IMR-90 (cell line): ENCODE results near the gene TSEN34. TPM values are rescaled to one million over a fixed set of nuclear protein-coding genes. Genes with fewer than 3 reads are reported as not detected.

Experiments used
- ATAC-seq: fragments of 200-7000 bp; cut with Tn5 transposase; 2 replicates; pipeline ENCODE4 v1.9.1; 2020; ENCODE audit warnings: low read depth, mild to moderate bottlenecking, moderate library complexity
- BruUV-seq: library from RNA; stranded (reverse); fragments of 400-500 nt; replicated peaks from 2 replicates; lab custom pipeline; 2021; lab: Mats Ljungman, UMichigan
- CTCF ChIA-PET: fragments of 300-600 bp; formaldehyde crosslinking; extraction: SDS; loops from one replicate; lab custom pipeline; 2021; ENCODE audit warnings: antibody characterized with exemption; lab: Yijun Ruan, JAX
- POLR2A ChIA-PET: fragments of 300-600 bp; sonication (Branson Sonifier 250); formaldehyde crosslinking; loops from one replicate; lab custom pipeline; 2022; ENCODE audit warnings: antibody characterized with exemption; ENCODE audit not compliant: unreplicated experiment; lab: Charles Lee
- DNase-seq: peaks from one replicate; pipeline ENCODE4 v3.0.0; 2013
- H2AFZ ChIP-seq: replicated peaks from 2 replicates; pipeline ENCODE3; 2013; ENCODE audit warnings: low read length, mild to moderate bottlenecking; ENCODE audit not compliant: poor library complexity
- H2AK5ac ChIP-seq: 2 replicates; pipeline ENCODE4 v1.6.1; 2013; ENCODE audit warnings: low read depth, low read length, inconsistent platforms
- H2AK9ac ChIP-seq: replicated peaks from 2 replicates; pipeline ENCODE3; 2013; ENCODE audit warnings: mild to moderate bottlenecking, low read depth, low read length, moderate library complexity; ENCODE audit not compliant: poor library complexity
- H2BK120ac ChIP-seq: 2 replicates; pipeline ENCODE4 v1.6.1; 2013; ENCODE audit warnings: low read depth, low read length, inconsistent platforms
- H2BK15ac ChIP-seq: 3 replicates; pipeline ENCODE4 v1.6.1; 2013; ENCODE audit warnings: low read depth, low read length, inconsistent platforms
- H2BK20ac ChIP-seq: 2 replicates; pipeline ENCODE4 v1.6.1; 2013; ENCODE audit warnings: low read depth, mild to moderate bottlenecking, inconsistent platforms, low read length, moderate library complexity
- H2BK5ac ChIP-seq: 2 replicates; pipeline ENCODE4 v1.6.1; 2013; ENCODE audit warnings: mild to moderate bottlenecking, low read depth, low read length, inconsistent platforms; ENCODE audit not compliant: poor library complexity, severe bottlenecking
- H3K14ac ChIP-seq: replicated peaks from 2 replicates; pipeline ENCODE4 v1.6.1; 2013; ENCODE audit warnings: low read depth, low read length, inconsistent platforms
- H3K18ac ChIP-seq: 2 replicates; pipeline ENCODE4 v1.6.1; 2013; ENCODE audit warnings: low read depth, low read length, control low read depth
- H3K23ac ChIP-seq: 2 replicates; pipeline ENCODE4 v1.6.1; 2013; ENCODE audit warnings: low read depth, low read length, inconsistent platforms
- H3K27ac ChIP-seq: 2 replicates; pipeline ENCODE4 v1.5.1; 2013; ENCODE audit warnings: mild to moderate bottlenecking, control low read depth, low read length; ENCODE audit not compliant: insufficient read depth
- H3K27me3 ChIP-seq: 2 replicates; pipeline ENCODE4 v1.6.1; 2013; ENCODE audit warnings: low read length; ENCODE audit not compliant: control insufficient read depth, insufficient read depth
- H3K36me3 ChIP-seq: 2 replicates; pipeline ENCODE4 v1.6.1; 2013; ENCODE audit warnings: low read length, mixed read lengths; ENCODE audit not compliant: control insufficient read depth, insufficient read depth
- H3K4ac ChIP-seq: 2 replicates; pipeline ENCODE4 v1.6.1; 2013; ENCODE audit warnings: low read depth, low read length, inconsistent platforms
- H3K4me1 ChIP-seq: 2 replicates; pipeline ENCODE4 v1.6.1; 2013; ENCODE audit warnings: low read length, mixed read lengths; ENCODE audit not compliant: control insufficient read depth, insufficient read depth
- H3K4me2 ChIP-seq: 2 replicates; pipeline ENCODE4 v1.6.1; 2013; ENCODE audit warnings: low read depth, mild to moderate bottlenecking, control low read depth, low read length, moderate library complexity
- H3K4me3 ChIP-seq: 2 replicates; pipeline ENCODE4 v1.5.1; 2013; ENCODE audit warnings: low read depth, mild to moderate bottlenecking, control low read depth, low read length, moderate library complexity; ENCODE audit not compliant: insufficient read depth
- H3K56ac ChIP-seq: 2 replicates; pipeline ENCODE4 v1.6.1; 2013; ENCODE audit warnings: low read length, inconsistent platforms; ENCODE audit not compliant: insufficient read depth; ENCODE audit errors: extremely low read depth
- H3K79me1 ChIP-seq, 2 experiments: 2 replicates each; pipeline ENCODE4 v1.6.1; 2013; ENCODE audit warnings: low read length in 2 of 2, inconsistent platforms in 1 of 2, low read depth in 1 of 2
- H3K9ac ChIP-seq: 2 replicates; pipeline ENCODE4 v1.6.1; 2013; ENCODE audit warnings: low read depth, low read length, control low read depth
- H3K9me1 ChIP-seq: 2 replicates; pipeline ENCODE4 v1.6.1; 2013; ENCODE audit warnings: low read length, inconsistent platforms; ENCODE audit not compliant: insufficient read depth
- H3K9me3 ChIP-seq: 2 replicates; pipeline ENCODE4 v1.6.1; 2013; ENCODE audit warnings: low read length; ENCODE audit not compliant: control insufficient read depth, insufficient read depth
- H4K20me1 ChIP-seq: 2 replicates; pipeline ENCODE4 v1.6.1; 2013; ENCODE audit warnings: low read length, inconsistent platforms; ENCODE audit not compliant: insufficient read depth
- H4K5ac ChIP-seq: 2 replicates; pipeline ENCODE4 v1.6.1; 2013; ENCODE audit warnings: mild to moderate bottlenecking, low read depth, low read length, control low read depth
- H4K8ac ChIP-seq, 2 experiments: 2 replicates each; pipeline ENCODE4 v1.6.1; 2013; ENCODE audit warnings: low read depth in 2 of 2, low read length in 2 of 2, control low read depth in 1 of 2, inconsistent platforms in 1 of 2
- H4K91ac ChIP-seq: 2 replicates; pipeline ENCODE4 v1.6.1; 2013; ENCODE audit warnings: low read depth, low read length, inconsistent platforms; ENCODE audit not compliant: insufficient read depth
- CTCF ChIP-seq: conservative IDR thresholded peaks from 2 replicates; pipeline ENCODE4 v1.5.1; 2012; ENCODE audit warnings: mild to moderate bottlenecking, low read depth, low read length, improper control_type of control experiment
- MAZ ChIP-seq: IDR thresholded peaks from 2 replicates; pipeline ENCODE4 v1.6.1; 2012; ENCODE audit warnings: low read depth, mild to moderate bottlenecking, low read length, improper control_type of control experiment, moderate library complexity, borderline replicate concordance
- RFX5 ChIP-seq: IDR thresholded peaks from 2 replicates; pipeline ENCODE4 v1.8.0; 2012; ENCODE audit warnings: low read depth, mild to moderate bottlenecking, low read length, moderate library complexity
- WGBS, 2 experiments: methylation state at CpG; one replicate each; pipeline versions ENCODE4 v1.1.5 to v1.1.7; 2013; ENCODE audit warnings: missing lambda C conversion rate in 2 of 2; ENCODE audit not compliant: insufficient read length in 1 of 2; ENCODE audit errors: extremely low coverage in 2 of 2; 5-methylcytosine and 5-hydroxymethylcytosine counted together
- dilution Hi-C: fragments of 300-500 bp; cut with HindIII; formaldehyde crosslinking; loops from one replicate; pipeline ENCODE4 v1.14.3; 2018; ENCODE audit warnings: low sequenced_read_pairs; ENCODE audit not compliant: unreplicated experiment
- in situ Hi-C: fragments of 300-500 bp; cut with MboI; formaldehyde crosslinking; loops from 3 replicates; pipeline ENCODE4 v1.14.3; 2019; ENCODE audit warnings: low sequenced_read_pairs, inconsistent platforms, mixed read lengths
- intact Hi-C: fragments of 100-400 bp; cut with micrococcal nuclease; formaldehyde crosslinking; loops from 2 replicates; pipeline ENCODE4 v1.10.0; 2022
- polyA plus RNA-seq, 3 experiments: library from polyadenylated mRNA; depleted of rRNA; stranded (reverse); fragments of >200 nt; gene quantifications; 2 replicates each; pipeline ENCODE4 v1.2.3, GENCODE V29; 2012; ENCODE audit warnings: low replicate concordance in 1 of 3
- total RNA-seq: library from RNA; depleted of rRNA; stranded (reverse); fragments of >200 nt; gene quantifications from 2 replicates; pipeline ENCODE4 v1.2.3, GENCODE V29; 2012

Gene TSEN34
- total and polyA plus RNA-seq, 2 of the 4 experiments (the other 2 are of a cell fraction), result 32.1 to 69.4 TPM

- H3K9me3 ChIP-seq, result no peaks in the 10 kb centered on the region
- no peak overlapping the region for H3K9ac ChIP-seq
- no peak overlapping the region for H2AK5ac ChIP-seq
- no peak overlapping the region for H3K14ac ChIP-seq
- H3K23ac ChIP-seq, result no peak overlapping the region
- intact Hi-C loops, result no loop called here
- H3K79me1 ChIP-seq, result peaks cover 0 to 4% of the 10 kb centered on the region in 2 experiments; a peak in 1 of 4 replicates
- H3K4me1 ChIP-seq, result no peaks in the 10 kb centered on the region
- TF ChIP-seq CTCF (no peak), RFX5 (no peak), MAZ (no peak)
- no peak overlapping the region for H3K18ac ChIP-seq
- H3K4me3 ChIP-seq, result no peak overlapping the region
- no peak overlapping the region for H3K56ac ChIP-seq
- H3K4ac ChIP-seq, result no peak overlapping the region
- H3K27me3 ChIP-seq, result no peaks in the 10 kb centered on the region
- dilution Hi-C loops, result no loop called here
- H4K5ac ChIP-seq, result no peak overlapping the region
- H2BK5ac ChIP-seq, result no peak overlapping the region
- H4K20me1 ChIP-seq, result peaks cover 2% of the 10 kb centered on the region; the same call in 1 of the 2 replicates
- in situ Hi-C loops, result no loop called here
- no peak overlapping the region for H3K27ac ChIP-seq
- H2AFZ ChIP-seq, result no peak overlapping the region
- no peak overlapping the region for H4K91ac ChIP-seq
- H2BK20ac ChIP-seq, result no peak overlapping the region
- no peak overlapping the region for H3K4me2 ChIP-seq
- CTCF ChIA-PET, result no interaction called here
- H2BK120ac ChIP-seq, result no peak overlapping the region
- DNase-seq (no peak), ATAC-seq (no peak)
- H2BK15ac ChIP-seq, result no peak overlapping the region
- WGBS, 2 experiments, result 61% methylated on average over 3 of the region's 25 CpGs; no CpG with 5 or more reads in 1 of the 2 experiments
- H4K8ac ChIP-seq, result no peak overlapping the region
- H3K36me3 ChIP-seq, result peaks cover 17% of the 10 kb centered on the region
- POLR2A ChIA-PET, result interaction anchor here (0.6 kb wide), 1 partner anchor 194 kb away, joined by 3 read pairs; no protein-coding TSS in a partner anchor
- no peaks in the 10 kb centered on the region for H3K9me1 ChIP-seq
- no TSS peak for BruUV-seq
- no peak overlapping the region for H2AK9ac ChIP-seq
Measured at GRCh38 chr19:54173951-54174834, 16.9 kb upstream of the TSEN34 start.
